Ovary (tissue), 9 donors: Measurements from ENCODE around the gene DAPK1. TPM values are rescaled to one million over a fixed set of nuclear protein-coding genes. Genes with fewer than 3 reads are reported as not detected.

Experiments used
- DNase-seq, 5 donors: peaks; one replicate each; pipeline ENCODE4 v3.0.0-alpha.2; 2019 to 2020
- H3K27ac ChIP-seq, 2 donors: fragments of 200-600 bp; one replicate each; pipeline versions ENCODE4 v1.5.1 to v1.8.0; 2019 to 2022
- H3K27me3 ChIP-seq: fragments of 200-600 bp; one replicate; pipeline ENCODE4 v1.8.0; 2022
- H3K36me3 ChIP-seq: fragments of 200-600 bp; sonication (generic); one replicate; pipeline ENCODE4 v1.5.1; 2019
- H3K4me1 ChIP-seq: one replicate; pipeline ENCODE4 v1.8.1; 2013; ENCODE audit warnings: mild to moderate bottlenecking, moderate library complexity; ENCODE audit not compliant: insufficient read depth
- H3K4me3 ChIP-seq: fragments of 200-600 bp; sonication (generic); one replicate; pipeline ENCODE4 v1.5.1; 2017
- H3K9me3 ChIP-seq, 2 donors: fragments of 200-600 bp in 1 of 2; sonication (generic) in 1 of 2; one replicate each; pipeline versions ENCODE4 v1.5.1 to v1.8.1; 2013 to 2019; ENCODE audit warnings: mild to moderate bottlenecking in 1 of 2, moderate library complexity in 1 of 2
- EP300 ChIP-seq: sonication (generic); formaldehyde crosslinking; IDR thresholded peaks from one replicate; pipeline ENCODE4 v1.6.1; 2017; ENCODE audit warnings: antibody characterized with exemption
- POLR2A ChIP-seq: fragments of 450-650 bp; IDR thresholded peaks from one replicate; pipeline ENCODE4 v1.6.1; 2017; ENCODE audit warnings: antibody characterized with exemption, mild to moderate bottlenecking, moderate library complexity
- WGBS, 3 donors: extraction: QIAGEN DNeasy Blood & Tissue Kit in 1 of 3; methylation state at CpG; one replicate each; pipeline versions ENCODE4 v1.1.5 to v1.1.7; 2013 to 2017; 5-methylcytosine and 5-hydroxymethylcytosine counted together
- intact Hi-C, 4 donors: fragments of 100-400 bp; cut with DNase I; formaldehyde crosslinking; loops; one replicate each; pipeline versions ENCODE4 v1.11.0 to v1.15.1; 2022 to 2023
- polyA plus RNA-seq, 2 donors: library from polyadenylated mRNA; stranded (reverse); fragments of 200-250 nt in 1 of 2; fragments of 350-450 nt in 1 of 2; fragmentation: Illumina TruSeq in 1 of 2; extraction: RNeasy Lipid Tissue Mini Kit (QIAGEN cat#74804) in 1 of 2; gene quantifications; one replicate each; pipeline ENCODE4 v1.2.3, GENCODE V29; 2013 to 2014
- total RNA-seq, 7 donors: library from RNA; depleted of rRNA in 2 of 7; stranded (reverse); fragments of >200 nt in 2 of 7; fragmentation: NEBNext Ultra II Directional in 3 of 7; extraction: Animal tissue kit (Norgen Biotek cat#: 25700) in 3 of 7; gene quantifications; one replicate each; pipeline versions ENCODE4 v1.1.0 to v1.2.4, GENCODE V29; 2016 to 2023
- TF ChIP-seq, protein P1 (sequence below), 3 donors: fragments of 450-650 bp in 2 of 3; fragments of 200-600 bp in 1 of 3; IDR thresholded peaks; one replicate each; pipeline versions ENCODE4 v1.5.1 to v1.8.0; 2016 to 2022; ENCODE audit warnings: antibody characterized with exemption in 3 of 3, mild to moderate bottlenecking in 1 of 3
- donor health status: DM: no; HTN: no; CAD: no; lungs with moderate emphysema.
- donor health status: DM: no; HTN: no; CAD: no.
- donor health status: Bipolar disorder and iron deficiency.
- donor health status: DM: yes; HTN: yes; CAD: no.
- donor health status: DM: no; HTN: no; CAD: no.
- donor health status: DM: yes; HTN: yes; CAD: no.

Gene DAPK1
- total and polyA plus RNA-seq, 9 donors, result 39.3 to 133 (median 89.6) TPM

GRCh38 chr9:87607859-87608258, 110.2 kb downstream of the DAPK1 start:
- 56 to 76% (median 69%) methylated on average over 3 of the region's 3 CpGs for whole genome bisulfite sequencing, 3 donors
- Histone ChIP-seq H3K9me3 (no peaks in the 10 kb centered on the region), H3K36me3 (no peaks in the 10 kb centered on the region), H3K27ac (no peak overlapping the region), H3K4me3 (no peak overlapping the region), H3K27me3 (no peaks in the 10 kb centered on the region), H3K4me1 (peaks cover 17% of the 10 kb centered on the region)
- intact Hi-C loops, result no loop called here
- DNase-seq, result no peak
- TF ChIP-seq, protein P1, sequence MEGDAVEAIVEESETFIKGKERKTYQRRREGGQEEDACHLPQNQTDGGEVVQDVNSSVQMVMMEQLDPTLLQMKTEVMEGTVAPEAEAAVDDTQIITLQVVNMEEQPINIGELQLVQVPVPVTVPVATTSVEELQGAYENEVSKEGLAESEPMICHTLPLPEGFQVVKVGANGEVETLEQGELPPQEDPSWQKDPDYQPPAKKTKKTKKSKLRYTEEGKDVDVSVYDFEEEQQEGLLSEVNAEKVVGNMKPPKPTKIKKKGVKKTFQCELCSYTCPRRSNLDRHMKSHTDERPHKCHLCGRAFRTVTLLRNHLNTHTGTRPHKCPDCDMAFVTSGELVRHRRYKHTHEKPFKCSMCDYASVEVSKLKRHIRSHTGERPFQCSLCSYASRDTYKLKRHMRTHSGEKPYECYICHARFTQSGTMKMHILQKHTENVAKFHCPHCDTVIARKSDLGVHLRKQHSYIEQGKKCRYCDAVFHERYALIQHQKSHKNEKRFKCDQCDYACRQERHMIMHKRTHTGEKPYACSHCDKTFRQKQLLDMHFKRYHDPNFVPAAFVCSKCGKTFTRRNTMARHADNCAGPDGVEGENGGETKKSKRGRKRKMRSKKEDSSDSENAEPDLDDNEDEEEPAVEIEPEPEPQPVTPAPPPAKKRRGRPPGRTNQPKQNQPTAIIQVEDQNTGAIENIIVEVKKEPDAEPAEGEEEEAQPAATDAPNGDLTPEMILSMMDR (IDR thresholded peaks at IDR 0.05), result no peak
- TF ChIP-seq POLR2A, result no peak
- no peak for TF ChIP-seq EP300

GRCh38 chr9:87609002-87609401, 111.3 kb downstream of the DAPK1 start:
- no peaks in the 10 kb centered on the region for H3K36me3 ChIP-seq
- intact Hi-C loops, result no loop called here
- peaks cover 17% of the 10 kb centered on the region for H3K4me1 ChIP-seq
- TF ChIP-seq, protein P1 (IDR thresholded peaks at IDR 0.05), result no peak
- TF ChIP-seq EP300, result no peak
- no peak for TF ChIP-seq POLR2A
- DNase-seq, result no peak
- no peak overlapping the region for H3K27ac ChIP-seq
- no peaks in the 10 kb centered on the region for H3K9me3 ChIP-seq
- 90 to 94% (median 90%) methylated on average over 11 of the region's 11 CpGs for WGBS, 3 donors
- no peaks in the 10 kb centered on the region for H3K27me3 ChIP-seq
- no peak overlapping the region for H3K4me3 ChIP-seq

GRCh38 chr9:87609486-87609885, 111.8 kb downstream of the DAPK1 start:
- peaks cover 17% of the 10 kb centered on the region for H3K4me1 ChIP-seq
- no peak for DNase-seq
- no peaks in the 10 kb centered on the region for H3K36me3 ChIP-seq
- H3K27me3 ChIP-seq, result no peaks in the 10 kb centered on the region
- 90 to 92% (median 90%) methylated on average over 5 of the region's 5 CpGs for WGBS, 3 donors
- no peak for TF ChIP-seq POLR2A
- TF ChIP-seq EP300, result no peak
- TF ChIP-seq, protein P1 (IDR thresholded peaks at IDR 0.05), result no peak
- no peak overlapping the region for H3K4me3 ChIP-seq
- no peaks in the 10 kb centered on the region for H3K9me3 ChIP-seq
- intact Hi-C loops, result no loop called here
- H3K27ac ChIP-seq, result no peak overlapping the region

- H3K27me3 ChIP-seq, result no peaks in the 10 kb centered on the region
- intact Hi-C loops, result no loop called here
- no peak overlapping the region for H3K27ac ChIP-seq
- H3K9me3 ChIP-seq, result no peaks in the 10 kb centered on the region
- no peak overlapping the region for H3K4me3 ChIP-seq
- no peak for DNase-seq
- H3K36me3 ChIP-seq, result no peaks in the 10 kb centered on the region
- peaks cover 17% of the 10 kb centered on the region for H3K4me1 ChIP-seq
- 31 to 53% (median 34%) methylated on average over 12 of the region's 12 CpGs for WGBS, 3 donors
- TF ChIP-seq, protein P1 (IDR thresholded peaks at IDR 0.05), result no peak
- TF ChIP-seq POLR2A (no peak), EP300 (no peak)
Measured at GRCh38 chr9:87610200-87611155, 112.8 kb downstream of the DAPK1 start.
